Naive B cell (primary cell): Measurements from ENCODE around the gene OR7A5. TPM values are rescaled to one million over a fixed set of nuclear protein-coding genes. Genes with fewer than 3 reads are reported as not detected.
"Not testable (repeated sequence)": the region's sequence is repeated elsewhere in the genome, so short reads cannot be mapped to it uniquely, and the experiment has no call there.

Experiments used
- ATAC-seq, 2 donors: fragments of 150-1000 bp; cut with Tn5 transposase; 2 replicates each; pipeline ENCODE4 v1.10.0; 2021; ENCODE audit warnings: low read depth in 2 of 2, mild to moderate bottlenecking in 2 of 2, moderate library complexity in 2 of 2
- DNase-seq: peaks from one replicate; pipeline ENCODE4 v3.0.0; 2022
- H3K27ac Mint-ChIP-seq, 6 donors: one replicate each; pipeline ENCODE4 v1.8.0; 2020 to 2022; ENCODE audit warnings: mild to moderate bottlenecking in 6 of 6, mixed read lengths in 6 of 6, moderate library complexity in 5 of 6, inconsistent platforms in 2 of 6
- H3K27me3 Mint-ChIP-seq, 3 donors: one replicate each; pipeline ENCODE4 v1.8.0; 2021 to 2022; ENCODE audit warnings: mixed read lengths in 3 of 3, mild to moderate bottlenecking in 1 of 3
- H3K36me3 Mint-ChIP-seq, 2 donors: one replicate each; pipeline ENCODE4 v1.8.0; 2020 to 2022; ENCODE audit warnings: mixed read lengths in 2 of 2, inconsistent platforms in 1 of 2, mild to moderate bottlenecking in 1 of 2
- H3K4me1 Mint-ChIP-seq, 3 donors: one replicate each; pipeline ENCODE4 v1.8.0; 2020 to 2022; ENCODE audit warnings: mixed read lengths in 3 of 3, inconsistent platforms in 1 of 3, mild to moderate bottlenecking in 1 of 3, moderate library complexity in 1 of 3
- H3K4me3 Mint-ChIP-seq, 8 donors: one replicate each; pipeline ENCODE4 v1.8.0; 2020 to 2022; ENCODE audit warnings: mild to moderate bottlenecking in 8 of 8, mixed read lengths in 8 of 8, moderate library complexity in 8 of 8, inconsistent platforms in 2 of 8
- H3K9me3 Mint-ChIP-seq, 7 donors: one replicate each; pipeline ENCODE4 v1.8.0; 2020 to 2022; ENCODE audit warnings: mixed read lengths in 7 of 7, mild to moderate bottlenecking in 5 of 7, inconsistent platforms in 2 of 7, moderate library complexity in 1 of 7
- polyA plus RNA-seq, 6 donors: library from polyadenylated mRNA; unstranded; fragments of 300-500 nt; fragmentation: Illumina TruSeq; gene quantifications; one replicate each; pipeline ENCODE4 v1.2.3, GENCODE V29; 2021; ENCODE audit warnings: low read depth in 6 of 6

OR7A5 gene
- polyA plus RNA-seq, 6 donors from 2014 or later, result not detected

DNA sequence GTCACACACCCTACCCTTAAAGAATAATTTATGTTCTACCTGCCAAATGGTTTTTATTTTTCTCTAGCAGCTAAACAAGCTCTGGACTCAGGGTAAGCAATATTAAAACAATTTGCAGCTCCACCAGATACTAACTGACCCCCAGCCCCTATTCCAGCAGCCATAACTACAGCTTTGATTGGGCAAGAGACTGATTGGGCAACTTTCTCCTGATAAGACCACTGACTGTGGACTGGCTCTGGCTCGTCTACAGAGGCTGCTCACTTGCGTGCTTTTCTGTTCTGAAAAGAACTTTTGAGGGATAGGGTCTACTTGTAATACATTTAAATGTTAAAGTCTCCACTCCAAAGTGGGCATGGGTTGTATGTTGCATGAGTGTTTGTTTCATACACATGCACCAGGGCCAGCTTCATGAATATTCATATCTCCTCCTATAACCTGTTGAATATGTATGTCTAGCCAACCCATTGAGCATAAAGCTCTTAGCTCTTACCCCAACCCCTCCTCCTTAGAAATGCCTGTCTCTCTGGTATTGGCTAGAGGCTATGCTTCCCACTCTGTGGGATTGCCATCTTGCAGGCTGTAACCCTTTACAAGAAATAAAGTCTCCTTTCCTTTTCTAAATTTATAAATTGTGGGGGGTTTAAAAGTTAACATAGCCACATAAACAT is 19.9 kb downstream of the OR7A5 start:
- H3K9me3 Mint-ChIP-seq, result peaks cover 0 to 5% (median 0%) of the 10 kb centered on the region in 7 donors
- no peak for DNase-seq
- no peaks in the 10 kb centered on the region for H3K4me1 Mint-ChIP-seq
- no peak for ATAC-seq
- H3K27ac Mint-ChIP-seq, result no peak overlapping the region
- no peak overlapping the region for H3K4me3 Mint-ChIP-seq
- H3K27me3 Mint-ChIP-seq, result peaks cover 0 to 4% (median 0%) of the 10 kb centered on the region in 3 donors
- no peaks in the 10 kb centered on the region for H3K36me3 Mint-ChIP-seq

DNA sequence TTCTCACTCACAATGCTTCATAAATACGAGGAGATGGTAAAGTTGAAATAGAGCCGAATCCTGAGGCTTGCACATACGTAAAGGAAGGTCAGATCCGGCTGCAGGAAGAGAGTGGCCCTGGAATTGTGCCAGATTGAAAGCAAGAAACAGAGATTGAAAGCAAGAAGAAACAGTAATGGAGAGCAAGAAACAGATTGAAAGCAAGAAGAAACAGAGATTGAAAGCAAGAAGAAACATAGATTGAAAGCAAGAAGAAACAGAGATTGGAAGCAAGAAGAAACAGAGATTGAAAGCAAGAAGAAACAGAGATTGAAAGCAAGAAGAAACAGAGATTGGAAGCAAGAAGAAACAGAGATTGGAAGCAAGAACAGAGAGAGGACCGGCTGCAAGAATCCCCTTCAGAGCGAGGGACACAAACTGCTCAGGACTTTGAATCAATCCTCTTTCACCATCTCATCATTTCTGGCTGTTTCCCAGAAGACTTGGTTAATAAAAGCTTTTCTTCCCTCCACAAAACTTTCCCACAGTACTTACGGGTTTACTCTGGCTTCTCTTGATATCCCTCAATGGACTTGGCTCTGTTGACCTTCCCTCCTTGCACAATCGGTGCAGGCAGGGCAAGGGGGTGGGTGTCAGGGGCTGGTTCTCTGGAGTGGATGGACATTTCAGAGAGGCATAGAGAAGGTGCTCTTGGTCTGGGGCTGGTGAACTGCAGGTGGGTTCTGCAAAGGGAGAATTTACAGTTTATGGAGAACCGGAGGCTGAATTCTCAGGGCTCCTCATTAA is 25.5 kb downstream of the OR7A5 start:
- no peak for DNase-seq
- Mint-ChIP-seq H3K36me3 (no peaks in the 10 kb centered on the region), H3K4me3 (no peak overlapping the region), H3K9me3 (no peaks in the 10 kb centered on the region), H3K27me3 (no peaks in the 10 kb centered on the region), H3K27ac (peak overlapping the region in 3 of 6 donors; percentile 6 to 29 (median 7)), H3K4me1 (peaks cover 0 to 6% (median 5%) of the 10 kb centered on the region in 3 donors)
- ATAC-seq, result no peak

DNA sequence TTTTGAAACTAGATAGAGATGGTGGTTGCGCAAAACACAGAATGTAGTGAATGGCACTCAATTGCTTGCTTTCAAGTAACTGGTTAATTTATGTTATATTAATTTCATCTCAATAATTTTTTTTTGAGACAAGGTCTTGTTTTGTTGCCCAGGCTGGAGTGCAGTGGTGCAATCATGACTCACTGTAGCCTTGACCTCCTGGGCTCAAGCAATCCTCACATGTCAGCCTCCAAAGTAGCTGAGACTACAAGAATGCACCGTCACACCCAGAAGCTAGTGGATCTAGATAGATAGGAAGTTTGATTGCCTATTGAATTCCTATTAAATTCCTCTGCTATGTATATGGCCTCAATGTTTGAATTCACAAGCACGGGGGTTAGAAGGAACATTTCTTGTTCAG is 30.2 kb downstream of the OR7A5 start:
- ATAC-seq (no peak), DNase-seq (no peak)
- Mint-ChIP-seq H3K27ac (peak overlapping the region in 1 of 6 donors; percentile 74), H3K9me3 (no peaks in the 10 kb centered on the region), H3K27me3 (peaks cover 0 to 17% (median 5%) of the 10 kb centered on the region in 3 donors), H3K4me3 (no peak overlapping the region), H3K36me3 (no peaks in the 10 kb centered on the region), H3K4me1 (peaks cover 0 to 6% (median 5%) of the 10 kb centered on the region in 3 donors)

DNA sequence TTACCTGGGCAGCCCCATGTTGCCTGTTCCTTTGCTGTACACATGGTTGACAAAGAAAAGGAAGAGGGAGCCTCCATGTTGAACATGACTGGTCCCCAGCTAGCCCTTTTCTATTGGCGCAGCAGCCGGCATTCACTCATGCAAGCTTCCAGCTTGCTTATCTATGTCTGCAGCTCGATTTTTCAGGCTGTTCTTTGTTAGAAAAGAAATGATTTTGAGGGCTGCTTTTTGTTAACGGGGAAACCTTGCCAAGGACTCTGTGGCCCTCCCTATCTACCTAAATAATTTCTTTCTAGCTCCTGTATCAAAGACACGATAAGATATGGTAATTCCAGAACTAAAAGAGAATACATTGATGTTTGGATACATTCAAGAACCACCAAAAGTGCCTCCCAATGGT is 36.2 kb downstream of the OR7A5 start:
- Mint-ChIP-seq H3K27ac (no peak overlapping the region), H3K4me3 (no peak overlapping the region)

DNA sequence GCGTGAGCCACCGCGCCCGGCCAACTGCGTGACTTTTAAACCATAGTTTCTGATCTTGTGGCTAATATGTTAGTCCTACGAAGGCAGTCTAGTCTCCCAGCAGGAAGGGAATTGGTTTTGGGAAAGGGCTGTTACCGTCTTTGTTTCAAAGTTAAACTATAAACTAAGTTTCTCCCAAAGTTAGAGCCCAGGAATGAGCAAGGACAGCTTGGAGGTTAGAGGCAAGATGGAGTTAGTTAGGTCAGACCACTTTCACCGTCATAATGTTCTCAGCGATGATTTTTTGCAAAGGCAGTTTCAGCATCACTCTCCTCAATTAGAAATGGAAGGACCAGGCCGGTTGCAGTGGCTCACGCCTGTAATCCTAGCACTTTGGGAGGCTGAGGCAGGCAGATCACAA is 39.0 kb downstream of the OR7A5 start:
- Mint-ChIP-seq H3K9me3 (peaks cover 0 to 3% (median 0%) of the 10 kb centered on the region in 7 donors), H3K4me1 (no peaks in the 10 kb centered on the region), H3K36me3 (no peaks in the 10 kb centered on the region), H3K27ac (no peak overlapping the region), H3K27me3 (peaks cover 9 to 33% (median 16%) of the 10 kb centered on the region in 3 donors), H3K4me3 (no peak overlapping the region)
- ATAC-seq (no peak), DNase-seq (no peak)

More for the DNA sequence above, 36.2 kb downstream of the OR7A5 start:
- Mint-ChIP-seq H3K27me3 (peaks cover 14 to 41% (median 16%) of the 10 kb centered on the region in 3 donors), H3K36me3 (no peaks in the 10 kb centered on the region), H3K4me1 (no peaks in the 10 kb centered on the region), H3K9me3 (no peaks in the 10 kb centered on the region)
- DNase-seq, result no peak
- no peak for ATAC-seq

DNA sequence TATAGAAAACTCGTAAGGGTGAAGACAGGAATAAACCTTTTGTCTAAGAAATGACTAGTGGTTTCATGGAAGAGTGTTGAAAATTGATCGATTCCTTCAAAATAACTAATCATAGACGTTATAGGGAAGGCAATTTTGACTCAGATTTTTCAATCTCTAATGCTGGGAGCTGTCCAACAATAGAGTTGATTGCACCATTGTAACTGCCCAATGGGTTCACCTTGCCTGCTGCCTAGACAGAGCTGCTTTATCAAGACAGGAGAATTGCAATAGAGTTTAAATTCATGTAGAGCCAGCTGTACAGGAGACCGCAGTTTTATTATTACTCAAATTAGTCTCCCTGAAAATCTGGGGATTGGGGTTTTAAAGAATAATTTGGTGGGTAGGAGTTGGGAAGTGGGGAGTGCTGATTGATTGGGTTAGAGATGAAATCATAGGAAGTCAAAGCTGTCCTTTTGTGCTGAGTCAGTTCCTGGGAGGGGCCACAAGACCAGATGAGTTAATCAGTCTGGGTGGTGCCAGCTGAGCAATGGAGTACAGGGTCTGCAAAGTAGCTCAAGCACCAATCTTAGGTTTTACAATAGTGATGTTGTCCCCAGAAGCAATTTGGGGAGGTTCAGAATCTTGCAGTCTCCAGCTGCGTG is 39.8 kb downstream of the OR7A5 start:
- ATAC-seq (no peak), DNase-seq (no peak)
- peaks cover 0 to 3% (median 0%) of the 10 kb centered on the region in 7 donors for H3K9me3 Mint-ChIP-seq
- H3K4me3 Mint-ChIP-seq, result no peak overlapping the region
- peaks cover 9 to 29% (median 16%) of the 10 kb centered on the region in 3 donors for H3K27me3 Mint-ChIP-seq
- H3K36me3 Mint-ChIP-seq, result no peaks in the 10 kb centered on the region
- H3K4me1 Mint-ChIP-seq, result no peaks in the 10 kb centered on the region
- H3K27ac Mint-ChIP-seq, result no peak overlapping the region

DNA sequence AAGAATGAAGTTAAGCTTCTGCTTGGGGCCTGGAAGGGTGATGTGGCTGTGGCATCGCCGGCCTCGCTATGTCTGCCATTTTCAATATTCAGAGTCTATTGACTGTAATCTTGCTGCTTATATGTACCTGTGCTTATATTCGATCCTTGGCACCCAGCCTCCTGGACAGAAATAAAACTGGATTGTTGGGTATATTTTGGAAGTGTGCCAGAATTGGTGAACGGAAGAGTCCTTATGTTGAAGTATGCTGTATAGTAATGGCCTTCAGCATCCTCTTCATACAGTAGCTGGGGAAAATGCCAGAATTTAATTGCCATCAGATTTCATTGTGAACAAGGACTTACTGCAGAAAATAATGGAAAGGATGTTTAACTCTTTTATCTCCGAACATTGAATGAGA is 42.7 kb downstream of the OR7A5 start:
- not testable (repeated sequence) for H3K4me1 Mint-ChIP-seq, DNase-seq, H3K36me3 Mint-ChIP-seq, H3K27ac Mint-ChIP-seq, H3K4me3 Mint-ChIP-seq, H3K9me3 Mint-ChIP-seq, ATAC-seq
- H3K27me3 Mint-ChIP-seq, result peaks cover 0 to 11% (median 6%) of the 10 kb centered on the region in 3 donors

DNA sequence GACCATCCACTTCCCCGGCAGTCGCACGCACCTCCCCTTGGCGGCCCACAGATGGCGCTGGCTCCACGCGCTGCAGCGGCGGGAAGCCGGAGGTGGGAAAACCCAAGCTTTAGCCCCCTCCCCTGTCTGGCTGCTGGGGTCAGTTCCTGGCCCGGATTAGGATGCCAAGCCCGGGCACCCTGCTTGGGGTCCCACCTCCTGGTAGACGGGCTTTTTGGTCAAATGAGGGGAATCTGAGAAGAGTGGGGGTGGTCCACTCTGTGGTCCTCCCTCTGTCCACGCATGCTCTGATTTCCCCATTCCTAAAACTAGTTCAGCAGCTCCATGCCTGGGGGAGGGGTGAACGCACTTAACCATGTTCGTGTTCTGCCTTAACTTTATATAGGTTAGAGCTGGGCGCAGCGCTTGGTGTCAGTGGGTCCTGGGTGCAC is 48.5 kb downstream of the OR7A5 start:
- peaks cover 20 to 47% (median 31%) of the 10 kb centered on the region in 3 donors for H3K4me1 Mint-ChIP-seq
- H3K27me3 Mint-ChIP-seq, result no peaks in the 10 kb centered on the region
- no peaks in the 10 kb centered on the region for H3K36me3 Mint-ChIP-seq
- H3K9me3 Mint-ChIP-seq, result peaks cover 0 to 6% (median 2%) of the 10 kb centered on the region in 7 donors
- peak; percentile 9 for DNase-seq
- peak in 1 of 2 donors; percentile 31 for ATAC-seq
- H3K4me3 Mint-ChIP-seq, result peak overlapping the region in 6 of 8 donors; percentile 37 to 82 (median 63)
- peak overlapping the region in 4 of 6 donors; percentile 33 to 82 (median 45) for H3K27ac Mint-ChIP-seq

DNA sequence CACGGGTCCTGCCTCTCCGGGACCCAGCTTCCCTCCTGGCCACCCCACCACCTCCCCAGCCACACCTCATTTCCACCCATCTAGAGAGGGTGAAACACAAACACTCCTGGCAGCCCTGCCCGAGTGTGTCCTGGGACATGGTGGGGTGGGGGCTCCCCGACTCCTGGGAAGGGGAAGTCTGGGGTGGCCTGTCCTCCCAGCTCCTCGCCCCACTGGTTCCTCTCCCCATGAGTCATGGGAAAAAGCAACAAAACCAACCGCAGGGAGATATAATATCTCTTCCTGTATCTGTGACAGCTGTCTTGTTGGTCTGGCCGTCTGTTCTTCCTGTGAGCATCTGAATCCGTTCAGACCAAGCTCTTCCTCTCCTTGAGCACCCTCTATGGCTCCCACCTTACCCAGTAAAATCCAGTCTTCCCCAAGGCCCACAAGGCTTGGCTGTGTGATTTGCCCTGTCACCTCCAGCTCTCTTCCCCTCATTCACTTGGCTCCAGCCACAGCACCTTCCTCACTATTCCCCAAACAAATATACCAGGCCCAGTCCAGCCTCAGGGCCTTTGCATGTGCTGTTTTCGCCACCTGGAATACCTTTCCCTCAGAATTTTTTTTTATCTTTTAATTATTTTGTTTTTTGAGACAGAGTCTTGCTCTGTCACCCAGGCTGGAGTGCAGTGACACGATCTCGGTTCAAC is 49.7 kb downstream of the OR7A5 start:
- Mint-ChIP-seq H3K4me3 (peak overlapping the region; percentile 34 to 83 (median 64)), H3K4me1 (peaks cover 20 to 53% (median 37%) of the 10 kb centered on the region in 3 donors), H3K27ac (peak overlapping the region; percentile 2 to 89 (median 81))
- DNase-seq, H3K27me3 Mint-ChIP-seq, H3K36me3 Mint-ChIP-seq, H3K9me3 Mint-ChIP-seq: not testable (repeated sequence)
- ATAC-seq, result peak; percentile 43 to 54

DNA sequence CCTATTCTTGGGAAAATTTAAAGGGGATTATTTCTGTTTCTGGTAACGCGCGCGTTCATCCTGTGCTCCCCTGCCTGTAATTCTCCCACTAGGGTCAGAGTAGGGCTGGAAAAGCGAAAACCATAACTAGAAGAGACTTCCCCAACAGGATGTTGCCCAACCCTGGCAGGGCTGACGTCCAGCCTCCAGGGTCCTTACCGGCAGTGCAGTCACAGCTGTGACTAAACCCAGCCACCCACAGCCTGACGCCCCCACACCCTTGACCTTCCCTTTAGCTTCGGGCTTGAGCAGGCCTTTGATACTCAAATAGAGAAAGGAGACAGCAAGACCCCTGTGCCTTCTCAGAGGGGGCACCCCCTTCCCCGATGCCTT is 50.3 kb downstream of the OR7A5 start:
- H3K9me3 Mint-ChIP-seq, DNase-seq, H3K36me3 Mint-ChIP-seq, H3K27me3 Mint-ChIP-seq: not testable (repeated sequence)
- ATAC-seq, result peak; percentile 54 to 55
- Mint-ChIP-seq H3K27ac (peak overlapping the region; percentile 2 to 89 (median 68)), H3K4me3 (peak overlapping the region; percentile 34 to 81 (median 65)), H3K4me1 (peaks cover 20 to 53% (median 37%) of the 10 kb centered on the region in 3 donors)

DNA sequence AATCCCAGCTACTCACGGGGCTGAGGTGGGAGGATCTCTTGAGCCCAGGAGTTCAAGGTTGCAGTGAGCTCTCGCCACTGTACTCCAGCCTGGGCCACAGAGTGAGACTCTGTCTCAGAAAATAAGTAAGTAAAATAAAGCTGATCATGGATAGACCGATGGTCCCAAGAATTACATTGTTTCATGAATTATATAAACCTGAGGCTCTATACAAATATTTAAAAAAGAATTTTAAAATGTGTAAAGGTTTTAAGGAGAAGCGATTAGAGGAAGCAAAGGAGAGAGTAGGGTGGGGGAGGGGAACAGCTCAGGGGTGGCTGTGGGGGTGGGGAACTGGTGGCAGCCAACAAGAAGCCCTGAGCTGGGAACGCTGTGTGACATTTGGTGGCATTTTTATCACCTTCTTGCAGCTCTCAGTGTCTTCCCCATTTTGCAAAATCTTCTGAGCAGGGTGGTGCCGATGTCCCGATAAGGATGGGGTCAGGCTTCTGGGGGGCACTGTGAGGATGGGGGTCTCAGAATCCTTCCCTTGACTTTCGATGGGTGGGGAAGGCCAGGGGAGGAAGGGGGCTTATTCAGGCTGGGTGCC is 51.5 kb downstream of the OR7A5 start:
- Mint-ChIP-seq H3K27ac (peak overlapping the region in 1 of 6 donors; percentile 52), H3K4me1 (peaks cover 20 to 56% (median 37%) of the 10 kb centered on the region in 3 donors), H3K4me3 (peak overlapping the region in 1 of 8 donors; percentile 71)
- not testable (repeated sequence) for H3K27me3 Mint-ChIP-seq, H3K9me3 Mint-ChIP-seq, DNase-seq, H3K36me3 Mint-ChIP-seq, ATAC-seq

DNA sequence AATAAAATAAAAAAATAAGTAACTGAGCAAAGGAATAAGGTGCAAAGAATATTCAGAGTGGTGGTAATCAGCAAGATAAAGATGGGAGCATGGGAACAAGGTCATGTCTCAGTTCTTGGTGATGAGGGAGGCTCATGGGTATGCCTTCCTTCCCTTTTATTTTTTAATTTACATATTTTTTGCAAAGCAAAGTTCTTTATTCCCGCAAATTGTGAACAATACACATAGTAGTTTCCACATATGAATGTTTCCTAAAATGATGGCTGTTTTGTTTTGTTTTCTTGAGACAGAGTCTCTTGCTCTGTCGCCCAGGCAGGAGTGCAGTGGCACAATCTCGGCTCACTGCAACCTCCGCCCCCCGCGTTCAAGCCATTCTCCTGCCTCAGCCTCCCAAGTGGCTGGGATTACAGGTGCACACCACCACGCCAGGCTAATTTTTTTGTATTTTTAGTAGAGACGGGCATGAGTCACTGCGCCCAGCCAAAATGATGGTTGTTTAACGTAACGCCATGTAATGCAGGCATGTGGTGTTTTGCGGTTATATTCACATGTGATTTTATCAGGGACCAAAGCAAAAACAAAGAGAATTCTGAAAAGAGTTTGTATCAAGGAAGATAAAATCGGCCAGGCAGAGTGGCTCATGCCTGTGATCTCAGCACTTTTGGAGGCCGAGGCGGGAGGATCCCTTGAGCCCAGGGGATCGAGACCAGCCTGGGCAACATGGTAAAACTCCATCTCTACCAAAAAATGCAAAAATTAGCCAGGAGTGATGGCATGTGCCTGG is 52.2 kb downstream of the OR7A5 start:
- Mint-ChIP-seq H3K4me1 (peaks cover 20 to 59% (median 37%) of the 10 kb centered on the region in 3 donors), H3K27me3 (peaks cover 0 to 2% (median 0%) of the 10 kb centered on the region in 3 donors), H3K9me3 (peaks cover 0 to 2% (median 0%) of the 10 kb centered on the region in 7 donors), H3K4me3 (peak overlapping the region in 1 of 8 donors; percentile 71), H3K36me3 (no peaks in the 10 kb centered on the region), H3K27ac (peak overlapping the region in 1 of 6 donors; percentile 52)
- ATAC-seq (no peak), DNase-seq (no peak)
